ENCODE data around the gene PEX1. TPM values are rescaled to one million over a fixed set of nuclear protein-coding genes. Genes with fewer than 3 reads are reported as not detected.
A peak's percentile ranks its signal among the peaks of the same experiment; 100 is the strongest.

PEX1 gene
- total RNA-seq, 6 donors from 2014 or later, result 8.4 to 31.3 (median 13.4) TPM

DNA sequence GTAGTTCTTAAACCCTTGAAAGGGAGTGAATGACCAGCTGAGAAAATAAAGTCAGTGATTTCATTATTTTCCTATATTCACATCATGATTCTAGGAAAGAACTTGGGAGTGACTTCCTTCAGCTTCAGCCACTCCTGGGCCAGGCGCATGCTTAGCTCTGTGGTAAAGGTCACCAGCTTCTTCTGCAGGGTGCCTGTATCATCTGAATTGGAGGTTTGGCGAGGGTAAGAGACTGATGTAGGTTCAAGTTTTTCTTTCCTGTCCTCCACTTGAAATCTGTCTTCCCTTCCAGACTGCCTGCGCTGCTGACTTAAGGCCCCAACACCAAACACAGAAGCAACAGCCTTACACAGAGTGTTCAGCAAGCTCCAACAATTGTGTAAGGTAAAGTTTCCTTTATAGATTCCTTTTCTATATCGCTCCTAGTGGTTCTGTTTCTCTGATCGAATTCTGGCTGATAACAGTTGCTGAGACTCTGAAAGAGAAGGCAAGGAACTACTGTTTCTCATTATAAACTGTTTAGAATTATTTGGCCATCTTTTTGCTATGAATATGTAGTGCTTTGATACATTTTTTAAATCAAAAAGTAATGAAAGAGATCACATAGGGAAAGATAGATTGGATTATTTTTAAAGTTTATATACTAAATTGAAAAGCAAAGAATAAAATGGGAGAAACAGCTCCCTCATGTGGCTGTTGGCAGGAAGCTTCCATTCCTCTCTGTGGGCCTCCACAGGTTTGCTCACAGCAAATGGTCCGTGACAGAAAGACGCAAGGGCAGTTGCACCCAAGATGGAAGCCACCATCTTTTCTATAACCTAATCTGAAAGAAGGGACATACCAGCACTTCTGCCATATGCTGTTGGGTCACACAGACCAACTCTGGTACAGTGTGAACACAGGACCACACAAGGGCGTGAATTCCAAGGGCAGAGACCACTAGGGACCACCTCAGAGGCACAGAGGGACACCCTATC is 67.0 kb downstream of the PEX1 start:
- Histone ChIP-seq H3K4me3 (no peak overlapping the region), H3K36me3 (peaks cover 14 to 37% (median 21%) of the 10 kb centered on the region in 4 donors), H3K27me3 (no peaks in the 10 kb centered on the region), H3K27ac (no peak overlapping the region), H3K4me1 (no peaks in the 10 kb centered on the region), H3K9me3 (no peaks in the 10 kb centered on the region)
- ATAC-seq (ENCODE audit: low FRiP score in 2 of 2) (peak in 1 of 2 donors; percentile 61), DNase-seq (peak in 1 of 2 donors; percentile 24)
- WGBS, 2 donors, result 66 to 70% methylated on average over 8 of the region's 8 CpGs
- TF ChIP-seq, protein P1, sequence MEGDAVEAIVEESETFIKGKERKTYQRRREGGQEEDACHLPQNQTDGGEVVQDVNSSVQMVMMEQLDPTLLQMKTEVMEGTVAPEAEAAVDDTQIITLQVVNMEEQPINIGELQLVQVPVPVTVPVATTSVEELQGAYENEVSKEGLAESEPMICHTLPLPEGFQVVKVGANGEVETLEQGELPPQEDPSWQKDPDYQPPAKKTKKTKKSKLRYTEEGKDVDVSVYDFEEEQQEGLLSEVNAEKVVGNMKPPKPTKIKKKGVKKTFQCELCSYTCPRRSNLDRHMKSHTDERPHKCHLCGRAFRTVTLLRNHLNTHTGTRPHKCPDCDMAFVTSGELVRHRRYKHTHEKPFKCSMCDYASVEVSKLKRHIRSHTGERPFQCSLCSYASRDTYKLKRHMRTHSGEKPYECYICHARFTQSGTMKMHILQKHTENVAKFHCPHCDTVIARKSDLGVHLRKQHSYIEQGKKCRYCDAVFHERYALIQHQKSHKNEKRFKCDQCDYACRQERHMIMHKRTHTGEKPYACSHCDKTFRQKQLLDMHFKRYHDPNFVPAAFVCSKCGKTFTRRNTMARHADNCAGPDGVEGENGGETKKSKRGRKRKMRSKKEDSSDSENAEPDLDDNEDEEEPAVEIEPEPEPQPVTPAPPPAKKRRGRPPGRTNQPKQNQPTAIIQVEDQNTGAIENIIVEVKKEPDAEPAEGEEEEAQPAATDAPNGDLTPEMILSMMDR (IDR thresholded peaks at IDR 0.05), result peak; percentile 14 to 48 (median 42)
- TF ChIP-seq EP300 (IDR thresholded peaks at IDR 0.05), result no peak

DNA sequence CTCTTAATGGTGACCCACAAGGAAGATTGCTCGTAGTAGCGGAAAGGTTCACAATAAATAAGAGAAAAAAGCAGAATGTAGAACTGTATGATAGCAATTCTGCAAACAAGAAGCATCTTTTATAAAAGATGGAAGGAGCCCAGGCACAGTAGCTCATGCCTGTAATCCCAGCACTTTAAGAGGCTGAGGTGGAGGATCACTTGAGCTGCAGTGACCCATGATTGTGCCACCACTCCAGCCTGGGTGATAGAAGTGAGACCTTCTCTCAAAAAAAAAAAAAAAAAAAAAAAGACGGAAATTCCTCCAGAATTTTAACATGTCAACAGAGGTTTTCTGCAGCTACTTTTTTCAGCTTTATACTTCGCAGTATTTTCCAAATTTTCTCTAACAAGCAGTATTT is 67.8 kb downstream of the PEX1 start:
- no peak for ATAC-seq (ENCODE audit: low FRiP score in 2 of 2)
- Histone ChIP-seq H3K27me3 (no peaks in the 10 kb centered on the region), H3K9me3 (no peaks in the 10 kb centered on the region), H3K27ac (no peak overlapping the region), H3K4me3 (no peak overlapping the region), H3K4me1 (no peaks in the 10 kb centered on the region), H3K36me3 (peaks cover 17 to 38% (median 28%) of the 10 kb centered on the region in 4 donors)
- 78 to 84% methylated on average over 4 of the region's 4 CpGs for WGBS, 2 donors
- no peak for DNase-seq
- no peak for TF ChIP-seq POLR2A (IDR thresholded peaks at IDR 0.05)
- TF ChIP-seq, protein P1 (IDR thresholded peaks at IDR 0.05), result no peak
- TF ChIP-seq POLR2AphosphoS5 (IDR thresholded peaks at IDR 0.05), result no peak
- no peak for TF ChIP-seq EP300 (IDR thresholded peaks at IDR 0.05)

DNA sequence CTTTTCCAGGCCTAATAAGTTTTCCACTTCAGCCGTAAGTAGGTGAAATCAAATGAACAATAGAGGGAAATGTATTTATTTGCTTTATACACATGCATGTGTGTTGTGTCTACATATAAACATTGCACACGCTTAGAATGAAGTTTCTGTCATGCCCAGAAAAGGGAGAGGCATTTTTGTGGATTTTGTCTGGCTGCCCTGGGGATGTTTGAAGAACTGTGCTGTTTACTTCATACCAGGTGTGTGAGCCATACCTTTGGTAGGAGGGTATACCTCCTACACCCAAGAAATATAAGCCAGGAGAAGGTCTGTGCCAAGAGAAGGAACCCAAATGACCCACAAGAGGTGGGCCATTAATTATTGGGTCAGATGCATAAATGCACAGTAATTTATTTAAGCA is 68.2 kb downstream of the PEX1 start:
- no peaks in the 10 kb centered on the region for H3K4me1 ChIP-seq
- H3K9me3 ChIP-seq, result no peaks in the 10 kb centered on the region
- H3K36me3 ChIP-seq, result peaks cover 19 to 39% (median 31%) of the 10 kb centered on the region in 4 donors
- H3K4me3 ChIP-seq, result no peak overlapping the region
- H3K27ac ChIP-seq, result no peak overlapping the region
- TF ChIP-seq POLR2A (IDR thresholded peaks at IDR 0.05) (no peak), EP300 (IDR thresholded peaks at IDR 0.05) (no peak), POLR2AphosphoS5 (IDR thresholded peaks at IDR 0.05) (no peak)
- TF ChIP-seq, protein P1 (IDR thresholded peaks at IDR 0.05), result no peak
- 47 to 67% methylated on average over 2 of the region's 2 CpGs for WGBS, 2 donors
- no peak for DNase-seq
- no peak for ATAC-seq (ENCODE audit: low FRiP score in 2 of 2)
- no peaks in the 10 kb centered on the region for H3K27me3 ChIP-seq

DNA sequence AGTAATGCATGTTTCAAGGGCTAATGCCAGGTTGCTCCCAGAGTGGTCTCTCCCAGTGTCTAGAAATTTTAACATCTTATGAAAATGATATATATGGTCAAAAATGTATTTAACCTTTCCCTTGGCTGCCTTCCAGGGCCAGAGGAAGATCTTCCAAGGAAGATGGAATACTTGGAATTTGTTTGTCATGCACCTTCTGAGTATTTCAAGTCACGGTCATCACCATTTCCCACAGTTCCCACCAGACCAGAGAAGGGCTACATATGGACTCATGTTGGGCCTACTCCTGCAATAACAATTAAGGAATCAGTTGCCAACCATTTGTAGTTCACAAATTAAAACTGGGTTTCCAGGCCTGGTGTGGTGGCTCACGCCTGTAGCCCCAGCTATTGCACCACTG is 72.1 kb downstream of the PEX1 start:
- no peaks in the 10 kb centered on the region for H3K9me3 ChIP-seq
- no peak overlapping the region for H3K4me3 ChIP-seq
- no peak overlapping the region for H3K27ac ChIP-seq
- no peaks in the 10 kb centered on the region for H3K27me3 ChIP-seq
- peaks cover 32 to 66% (median 57%) of the 10 kb centered on the region in 4 donors for H3K36me3 ChIP-seq
- no peaks in the 10 kb centered on the region for H3K4me1 ChIP-seq
- WGBS, 2 donors, result 92 to 94% methylated on average over 2 of the region's 2 CpGs
- DNase-seq (no peak), ATAC-seq (ENCODE audit: low FRiP score in 2 of 2) (no peak)
- no peak for TF ChIP-seq EP300 (IDR thresholded peaks at IDR 0.05)
- TF ChIP-seq, protein P1 (IDR thresholded peaks at IDR 0.05), result no peak
- TF ChIP-seq POLR2AphosphoS5 (IDR thresholded peaks at IDR 0.05), result no peak
